Ovary (tissue), 3 donors: ENCODE data around the gene TRIB2.

ENCODE experiments used
- CTCF ChIP-seq, 3 donors: fragments of 450-650 bp in 2 of 3; fragments of 200-600 bp in 1 of 3; IDR thresholded peaks; one replicate each; pipeline versions ENCODE4 v1.5.1 to v1.8.0; 2016 to 2022; ENCODE audit warnings: antibody characterized with exemption in 3 of 3, mild to moderate bottlenecking in 1 of 3
- POLR2A ChIP-seq: fragments of 450-650 bp; IDR thresholded peaks from one replicate; pipeline ENCODE4 v1.6.1; 2017; ENCODE audit warnings: antibody characterized with exemption, mild to moderate bottlenecking, moderate library complexity
- donor health status: DM: no; HTN: no; CAD: no.

DNA sequence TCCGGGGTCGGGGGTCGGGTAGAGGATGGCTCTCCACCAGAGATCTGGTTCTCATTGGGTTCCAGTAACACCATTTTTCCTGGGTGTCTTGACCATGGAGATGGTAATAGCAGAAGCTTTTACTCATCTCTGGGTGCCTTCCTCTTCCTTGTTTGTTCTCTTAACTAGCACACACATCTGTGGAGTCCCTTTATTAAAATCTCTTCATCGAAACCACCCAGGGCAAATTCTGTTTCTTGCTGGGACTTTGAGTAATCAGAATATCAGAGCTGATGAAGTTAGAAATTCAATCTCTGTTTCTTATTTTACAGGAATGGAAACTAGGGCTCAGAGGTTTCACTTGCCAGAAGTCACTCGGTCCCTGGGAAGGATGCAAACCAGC lies 15.0 kb upstream of the TRIB2 start:
- TF ChIP-seq CTCF (IDR thresholded peaks at IDR 0.05) (no peak), POLR2A (no peak)
